HepG2 (cell line): ENCODE data around the gene ELANE. TPM values are rescaled to one million over a fixed set of nuclear protein-coding genes. Genes with fewer than 3 reads are reported as not detected.

ENCODE experiments used
- ADNP ChIP-seq: sonication (generic); formaldehyde crosslinking; IDR thresholded peaks from 2 replicates; pipeline ENCODE4 v1.4.0; 2020; ENCODE audit warnings: missing genetic modification reagents
- BRCA1 ChIP-seq: sonication (generic); formaldehyde crosslinking; IDR thresholded peaks from 2 replicates; pipeline ENCODE4 v1.4.0; 2020; ENCODE audit warnings: missing genetic modification reagents
- CERS6 ChIP-seq: sonication (generic); formaldehyde crosslinking; IDR thresholded peaks from 2 replicates; pipeline ENCODE4 v1.5.0; 2020; ENCODE audit warnings: missing genetic modification reagents
- ETV5 ChIP-seq: IDR thresholded peaks from 2 replicates; pipeline ENCODE4 v1.6.1; 2018; ENCODE audit warnings: missing biosample characterization, missing genetic modification reagents, inconsistent platforms, borderline replicate concordance
- GFI1 ChIP-seq: sonication (generic); formaldehyde crosslinking; IDR thresholded peaks from 2 replicates; pipeline ENCODE4 v1.5.0; 2020; ENCODE audit warnings: missing genetic modification reagents, mild to moderate bottlenecking, borderline replicate concordance
- HNF1A ChIP-seq, 2 experiments: sonication (generic) in 1 of 2; formaldehyde crosslinking in 1 of 2; IDR thresholded peaks; 2 replicates each; pipeline versions ENCODE4 v1.4.0 to v1.6.1; 2016 to 2020; ENCODE audit warnings: borderline replicate concordance in 1 of 2, low read depth in 1 of 2, mild to moderate bottlenecking in 1 of 2, missing genetic modification reagents in 1 of 2
- RARA ChIP-seq: IDR thresholded peaks from 2 replicates; pipeline ENCODE4 v1.6.1; 2016; ENCODE audit warnings: missing genetic modification reagents, missing compliant biosample characterization
- RARG ChIP-seq: sonication (generic); formaldehyde crosslinking; IDR thresholded peaks from 2 replicates; pipeline ENCODE4 v1.4.0; 2020; ENCODE audit warnings: low read depth, mild to moderate bottlenecking, missing genetic modification reagents
- SP140L ChIP-seq: sonication (generic); formaldehyde crosslinking; IDR thresholded peaks from 2 replicates; pipeline ENCODE4 v1.4.0; 2020; ENCODE audit warnings: missing genetic modification reagents, borderline replicate concordance
- SRF ChIP-seq: IDR thresholded peaks from 2 replicates; pipeline ENCODE4 v1.6.1; 2011; ENCODE audit warnings: mild to moderate bottlenecking, low read depth, low read length, moderate library complexity
- SUZ12 ChIP-seq: fragments of 150-350 bp; IDR thresholded peaks from 2 replicates; pipeline ENCODE4 v1.6.1; 2014; ENCODE audit warnings: low read depth, low read length
- TAF15 ChIP-seq: fragments of 200-400 bp; formaldehyde crosslinking; IDR thresholded peaks from one replicate; pipeline ENCODE4 v1.6.1; 2018; ENCODE audit warnings: mild to moderate bottlenecking, low read depth, low read length; ENCODE audit not compliant: poor library complexity, severe bottlenecking
- ZEB1 ChIP-seq: IDR thresholded peaks from 2 replicates; pipeline ENCODE4 v1.6.1; 2012; ENCODE audit warnings: mild to moderate bottlenecking, low read depth, inconsistent platforms; ENCODE audit not compliant: insufficient replicate concordance
- ZMYM3 ChIP-seq: sonication (generic); formaldehyde crosslinking; IDR thresholded peaks from 2 replicates; pipeline ENCODE4 v1.5.1; 2020; ENCODE audit warnings: mild to moderate bottlenecking, missing genetic modification reagents
- ZNF335 ChIP-seq: sonication (generic); formaldehyde crosslinking; IDR thresholded peaks from 2 replicates; pipeline ENCODE4 v1.4.0; 2020; ENCODE audit warnings: missing genetic modification reagents
- ZNF615 ChIP-seq: sonication (generic); formaldehyde crosslinking; IDR thresholded peaks from 2 replicates; pipeline ENCODE4 v1.5.0; 2020; ENCODE audit warnings: mild to moderate bottlenecking, missing genetic modification reagents, borderline replicate concordance
- ZNF7 ChIP-seq: IDR thresholded peaks from 2 replicates; pipeline ENCODE4 v1.6.1; 2016; ENCODE audit warnings: missing biosample characterization, missing genetic modification reagents
- ZNF841 ChIP-seq: sonication (generic); formaldehyde crosslinking; IDR thresholded peaks from 2 replicates; pipeline ENCODE4 v1.8.1; 2023; ENCODE audit warnings: missing genetic modification reagents, borderline replicate concordance
- polyA plus RNA-seq, 8 experiments: library from polyadenylated mRNA; depleted of rRNA in 3 of 8; stranded (reverse) in 7 of 8; unstranded in 1 of 8; fragments of >200 nt; fragmentation: Illumina TruSeq in 4 of 8; extraction: Trizol in 4 of 8; gene quantifications; 2 replicates each; pipeline versions ENCODE4 v1.2.1 to v1.2.3, GENCODE V29; 2011 to 2016; ENCODE audit warnings: low read depth in 4 of 8, missing spikeins in 1 of 8, mixed read lengths in 1 of 8; ENCODE audit not compliant: insufficient read depth in 1 of 8
- total RNA-seq, 5 experiments: library from RNA; depleted of rRNA; stranded (reverse); fragments of >200 nt; fragmentation: Illumina TruSeq; extraction: Trizol; gene quantifications; 2 replicates each; pipeline ENCODE4 v1.2.3, GENCODE V29; 2016; ENCODE audit warnings: low read depth in 1 of 5
- TF ChIP-seq, protein P1 (sequence below): sonication (generic); formaldehyde crosslinking; IDR thresholded peaks from 2 replicates; pipeline ENCODE4 v1.4.0; 2020; ENCODE audit warnings: missing genetic modification reagents
- TF ChIP-seq, protein P2 (sequence below): sonication (generic); formaldehyde crosslinking; IDR thresholded peaks from 2 replicates; pipeline ENCODE4 v1.8.0; 2022; ENCODE audit warnings: missing genetic modification reagents, mild to moderate bottlenecking, borderline replicate concordance

The ELANE gene
- total and polyA plus RNA-seq, 2 of the 13 experiments (the other 11 are each of a cell fraction or from before 2014, with no cell fraction given): not detected

- TF ChIP-seq CERS6 (CRISPR knock-in tag) (no peak), SRF (0 out of 2 replicates have a peak, but pooled peaks have one; percentile 3), SUZ12 (peak; percentile 47), ZNF841 (no peak), RARA (no peak), ETV5 (CRISPR knock-in tag) (no peak), ZMYM3 (0 out of 2 replicates have a peak, but pooled peaks have one; percentile 24), ZNF335 (CRISPR knock-in tag) (no peak), ADNP (CRISPR knock-in tag) (no peak), TAF15 (no peak), GFI1 (CRISPR knock-in tag) (no peak; the same call in 1 of the 2 replicates), SP140L (no peak), ZNF615 (0 out of 2 replicates have a peak, but pooled peaks have one; percentile 39), HNF1A (IDR thresholded peaks at IDR 0.05; ENCODE audit: low read depth) (no peak), HNF1A (CRISPR knock-in tag; IDR thresholded peaks at IDR 0.05; ENCODE audit: borderline replicate concordance) (no peak), RARG (CRISPR knock-in tag) (no peak), ZEB1 (no peak), ZNF7 (no peak), BRCA1 (CRISPR knock-in tag) (no peak)
- TF ChIP-seq, protein P1, sequence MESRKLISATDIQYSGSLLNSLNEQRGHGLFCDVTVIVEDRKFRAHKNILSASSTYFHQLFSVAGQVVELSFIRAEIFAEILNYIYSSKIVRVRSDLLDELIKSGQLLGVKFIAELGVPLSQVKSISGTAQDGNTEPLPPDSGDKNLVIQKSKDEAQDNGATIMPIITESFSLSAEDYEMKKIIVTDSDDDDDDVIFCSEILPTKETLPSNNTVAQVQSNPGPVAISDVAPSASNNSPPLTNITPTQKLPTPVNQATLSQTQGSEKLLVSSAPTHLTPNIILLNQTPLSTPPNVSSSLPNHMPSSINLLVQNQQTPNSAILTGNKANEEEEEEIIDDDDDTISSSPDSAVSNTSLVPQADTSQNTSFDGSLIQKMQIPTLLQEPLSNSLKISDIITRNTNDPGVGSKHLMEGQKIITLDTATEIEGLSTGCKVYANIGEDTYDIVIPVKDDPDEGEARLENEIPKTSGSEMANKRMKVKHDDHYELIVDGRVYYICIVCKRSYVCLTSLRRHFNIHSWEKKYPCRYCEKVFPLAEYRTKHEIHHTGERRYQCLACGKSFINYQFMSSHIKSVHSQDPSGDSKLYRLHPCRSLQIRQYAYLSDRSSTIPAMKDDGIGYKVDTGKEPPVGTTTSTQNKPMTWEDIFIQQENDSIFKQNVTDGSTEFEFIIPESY: no peak
- TF ChIP-seq, protein P2, sequence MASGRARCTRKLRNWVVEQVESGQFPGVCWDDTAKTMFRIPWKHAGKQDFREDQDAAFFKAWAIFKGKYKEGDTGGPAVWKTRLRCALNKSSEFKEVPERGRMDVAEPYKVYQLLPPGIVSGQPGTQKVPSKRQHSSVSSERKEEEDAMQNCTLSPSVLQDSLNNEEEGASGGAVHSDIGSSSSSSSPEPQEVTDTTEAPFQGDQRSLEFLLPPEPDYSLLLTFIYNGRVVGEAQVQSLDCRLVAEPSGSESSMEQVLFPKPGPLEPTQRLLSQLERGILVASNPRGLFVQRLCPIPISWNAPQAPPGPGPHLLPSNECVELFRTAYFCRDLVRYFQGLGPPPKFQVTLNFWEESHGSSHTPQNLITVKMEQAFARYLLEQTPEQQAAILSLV: no peak
Measured at GRCh38 chr19:892894-893689, 41.0 kb downstream of the ELANE start, which contains the start of the genes MED16 and RNU6-9 (continued).
